ENCODE data around the gene ISYNA1. TPM values are rescaled to one million over a fixed set of nuclear protein-coding genes. Genes with fewer than 3 reads are reported as not detected.
A peak's percentile ranks its signal among the peaks of the same experiment; 100 is the strongest.

ISYNA1 gene
- total and polyA plus RNA-seq, 2 of the 13 experiments (the other 11 are each of a cell fraction or from before 2014, with no cell fraction given) = 29.6 to 48.5 TPM

DNA sequence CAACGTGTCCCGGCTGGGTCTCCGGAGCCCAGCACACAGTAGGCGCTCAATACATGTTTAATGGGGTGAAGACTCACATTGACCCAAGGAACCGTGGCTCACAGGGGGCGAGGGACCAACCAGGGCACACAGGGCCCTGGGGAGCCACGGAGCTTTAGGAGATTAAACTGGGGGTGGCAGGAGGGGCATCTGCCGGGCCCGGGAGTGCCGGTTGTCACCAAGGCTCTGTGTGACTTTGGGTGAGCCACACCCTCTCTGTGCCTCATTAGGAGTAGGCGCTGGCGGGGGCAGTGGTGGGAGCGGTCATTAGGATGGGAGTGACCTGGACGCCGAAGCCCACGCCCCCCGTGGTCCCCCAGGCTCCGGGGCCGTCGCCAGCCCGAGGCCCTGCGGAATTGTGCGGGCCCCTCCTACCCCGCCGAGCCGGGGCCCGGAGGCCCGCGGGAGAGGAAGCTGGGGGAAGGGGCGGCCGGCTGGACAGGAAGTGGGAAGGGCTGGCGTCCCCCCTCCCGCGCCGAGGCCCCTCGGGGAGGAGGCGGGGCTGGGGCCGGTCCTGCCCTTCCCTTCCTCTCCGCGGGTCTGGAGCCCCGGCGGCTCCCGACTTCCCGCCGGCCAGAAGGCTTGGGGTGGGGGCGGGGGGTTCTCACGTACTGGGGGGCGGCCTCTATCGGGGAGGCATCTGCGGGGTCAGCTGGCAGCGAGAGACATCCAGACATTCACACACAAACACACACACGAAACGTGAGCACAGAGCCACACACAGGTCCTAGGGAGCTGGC, 20.5 kb downstream of the ISYNA1 start:
- H3K4me1 ChIP-seq (ENCODE audit: insufficient read depth, low read length) = peaks cover 69% of the 10 kb centered on the region
- FAIRE-seq = no peak
- peaks cover 6% of the 10 kb centered on the region; the same call in 1 of the 2 replicates for H4K20me1 ChIP-seq (ENCODE audit: insufficient read depth, low read length)
- ChIA-PET CTCF (ENCODE audit: low intra/inter-chr PET ratio, low total read pairs) (no interaction called here), POLR2A (interaction anchor here (0.6 to 3.7 kb wide), 10 partner anchors 22 to 140 kb away, joined by 3 to 25 read pairs (median 4); partner anchors contain the start of genes GDF15, JUND, KXD1 and LSM4)
- peak overlapping the region; percentile 42 to 78 (median 54) for H3K4me3 ChIP-seq (replicated peaks in 1 of 3; ENCODE audit: insufficient read depth in 1 of 3, low read depth in 2 of 3, low read length in 3 of 3)
- H3K27me3 ChIP-seq (ENCODE audit: control insufficient read depth in 1 of 2, insufficient read depth in 2 of 2, low read length in 2 of 2) = no peaks in the 10 kb centered on the region
- ATAC-seq = peak; percentile 40
- H3K27ac ChIP-seq (ENCODE audit: extremely low read length, insufficient read depth, low read length) = peak overlapping the region; percentile 47
- in situ Hi-C loops (cut with HindIII; ENCODE audit: extremely low pct_ligation_motif_present, low pct_unique_long_range_greater_than_20kb) = loop anchor here (10.0 kb wide), 2 partner anchors 143 to 213 kb away; partner anchors contain the start of genes IQCN and RAB3A
- no peaks in the 10 kb centered on the region for H3K36me3 ChIP-seq (replicated peaks in 1 of 2; ENCODE audit: control insufficient read depth in 1 of 2, insufficient read depth in 2 of 2, low read length in 2 of 2)
- BruUV-seq (replicated peaks) = no TSS peak
- peak overlapping the region; percentile 64 for H3K9ac ChIP-seq (ENCODE audit: insufficient read depth, low read depth, low read length)
- peak; percentile 63 for DNase-seq (ENCODE audit: low spot score)
- H2AFZ ChIP-seq (ENCODE audit: low read length) = no peak overlapping the region
- H3K4me2 ChIP-seq (ENCODE audit: low read depth, low read length) = peak overlapping the region; percentile 85
- intact Hi-C loops (cut with micrococcal nuclease; ENCODE audit: unreplicated experiment) = no loop called here
- H3K79me2 ChIP-seq (ENCODE audit: insufficient read depth, low read length) = peaks cover 20% of the 10 kb centered on the region
- WGBS (ENCODE audit: low lambda C conversion rate) = 5% methylated on average over 15 of the region's 53 CpGs
- H3K9me3 ChIP-seq (ENCODE audit: low read length) = no peaks in the 10 kb centered on the region
- TF ChIP-seq ZNF326 (CRISPR knock-in tag; IDR thresholded peaks at IDR 0.05; ENCODE audit: borderline replicate concordance) = no peak
- no peak for TF ChIP-seq U2AF2 (IDR thresholded peaks at IDR 0.05; ENCODE audit: low read depth, low read length)
- TF ChIP-seq ZNF136 (CRISPR knock-in tag; IDR thresholded peaks at IDR 0.05; ENCODE audit: low read depth) = 0 out of 2 replicates have a peak, but pooled peaks have one; percentile 17
- TF ChIP-seq FOXM1 (CRISPR knock-in tag; IDR thresholded peaks at IDR 0.05) = no peak
- 0 out of 2 replicates have a peak, but pooled peaks have one; percentile 46 for TF ChIP-seq SIN3A (IDR thresholded peaks at IDR 0.05; ENCODE audit: borderline replicate concordance, low read depth, low read length)
- TF ChIP-seq SATB2 (CRISPR knock-in tag; IDR thresholded peaks at IDR 0.05) = 0 out of 2 replicates have a peak, but pooled peaks have one; percentile 35
- TF ChIP-seq SP5 (CRISPR knock-in tag; IDR thresholded peaks at IDR 0.05; ENCODE audit: borderline replicate concordance, low read depth) = peak; percentile 83
- TF ChIP-seq ZNF230 (CRISPR knock-in tag; IDR thresholded peaks at IDR 0.05) = 0 out of 2 replicates have a peak, but pooled peaks have one; percentile 40
- peak; percentile 26 for TF ChIP-seq PHF5A (CRISPR knock-in tag; IDR thresholded peaks at IDR 0.05; ENCODE audit: low read depth, unreplicated experiment)
- TF ChIP-seq HOXA5 (CRISPR knock-in tag; IDR thresholded peaks at IDR 0.05) = peak; percentile 54; the same call in 1 of the 2 replicates
- no peak; the same call in 1 of the 2 replicates for TF ChIP-seq PHF8 (CRISPR knock-in tag; IDR thresholded peaks at IDR 0.05)
- peak; percentile 83 for TF ChIP-seq GABPA (IDR thresholded peaks at IDR 0.05; ENCODE audit: low read depth, low read length)
- TF ChIP-seq GABPA (CRISPR knock-in tag; IDR thresholded peaks at IDR 0.05; ENCODE audit: low read depth) = peak; percentile 84
- TF ChIP-seq, protein P1, sequence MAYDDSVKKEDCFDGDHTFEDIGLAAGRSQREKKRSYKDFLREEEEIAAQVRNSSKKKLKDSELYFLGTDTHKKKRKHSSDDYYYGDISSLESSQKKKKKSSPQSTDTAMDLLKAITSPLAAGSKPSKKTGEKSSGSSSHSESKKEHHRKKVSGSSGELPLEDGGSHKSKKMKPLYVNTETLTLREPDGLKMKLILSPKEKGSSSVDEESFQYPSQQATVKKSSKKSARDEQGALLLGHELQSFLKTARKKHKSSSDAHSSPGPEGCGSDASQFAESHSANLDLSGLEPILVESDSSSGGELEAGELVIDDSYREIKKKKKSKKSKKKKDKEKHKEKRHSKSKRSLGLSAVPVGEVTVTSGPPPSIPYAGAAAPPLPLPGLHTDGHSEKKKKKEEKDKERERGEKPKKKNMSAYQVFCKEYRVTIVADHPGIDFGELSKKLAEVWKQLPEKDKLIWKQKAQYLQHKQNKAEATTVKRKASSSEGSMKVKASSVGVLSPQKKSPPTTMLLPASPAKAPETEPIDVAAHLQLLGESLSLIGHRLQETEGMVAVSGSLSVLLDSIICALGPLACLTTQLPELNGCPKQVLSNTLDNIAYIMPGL (CRISPR knock-in tag; IDR thresholded peaks at IDR 0.05; ENCODE audit: borderline replicate concordance in 1 of 2, low read depth in 1 of 2) = 0 out of 4 replicates have a peak, but pooled peaks of 1 of the 2 experiments have one; percentile 29
- TF ChIP-seq ZNF180 (CRISPR knock-in tag; IDR thresholded peaks at IDR 0.05; ENCODE audit: borderline replicate concordance, low read depth) = no peak
- TF ChIP-seq, protein P2, sequence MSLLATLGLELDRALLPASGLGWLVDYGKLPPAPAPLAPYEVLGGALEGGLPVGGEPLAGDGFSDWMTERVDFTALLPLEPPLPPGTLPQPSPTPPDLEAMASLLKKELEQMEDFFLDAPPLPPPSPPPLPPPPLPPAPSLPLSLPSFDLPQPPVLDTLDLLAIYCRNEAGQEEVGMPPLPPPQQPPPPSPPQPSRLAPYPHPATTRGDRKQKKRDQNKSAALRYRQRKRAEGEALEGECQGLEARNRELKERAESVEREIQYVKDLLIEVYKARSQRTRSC (CRISPR knock-in tag; IDR thresholded peaks at IDR 0.05; ENCODE audit: low read depth) = no peak
- TF ChIP-seq EP300 (IDR thresholded peaks at IDR 0.05; ENCODE audit: low read depth in 2 of 2, low read length in 2 of 2) = peak in 1 of 2 experiments; percentile 32; a peak in 1 of 4 replicates
- no peak for TF ChIP-seq EP300 (CRISPR knock-in tag; IDR thresholded peaks at IDR 0.05; ENCODE audit: borderline replicate concordance)
- no peak for TF ChIP-seq ZNF264 (CRISPR knock-in tag; IDR thresholded peaks at IDR 0.05)
- TF ChIP-seq ZBTB20 (CRISPR knock-in tag; IDR thresholded peaks at IDR 0.05; ENCODE audit: borderline replicate concordance, low read depth) = no peak
- TF ChIP-seq JUN (CRISPR knock-in tag; IDR thresholded peaks at IDR 0.05) = no peak
- 0 out of 2 replicates have a peak, but pooled peaks have one; percentile 11 for TF ChIP-seq ZSCAN21 (CRISPR knock-in tag; IDR thresholded peaks at IDR 0.05; ENCODE audit: borderline replicate concordance)
- no peak for TF ChIP-seq ZBTB38 (CRISPR knock-in tag; IDR thresholded peaks at IDR 0.05)
